CD14-positive monocyte (primary cell): Measurements from ENCODE around the gene DPP8. TPM values are rescaled to one million over a fixed set of nuclear protein-coding genes. Genes with fewer than 3 reads are reported as not detected.

ENCODE experiments used
- DNase-seq, 3 donors: peaks; one replicate each; pipeline ENCODE4 v3.0.0-alpha.2; 2011 to 2022
- H2AFZ ChIP-seq: 2 replicates; pipeline ENCODE4 v1.6.0; 2012; ENCODE audit warnings: mild to moderate bottlenecking, low read depth, low read length, inconsistent platforms; ENCODE audit not compliant: insufficient read depth, poor library complexity, severe bottlenecking
- H3K27ac ChIP-seq, 2 donors: 1 replicate in 1 of 2; 2 replicates in 1 of 2; pipeline ENCODE4 v1.5.1; 2012 to 2013; ENCODE audit warnings: low read length in 2 of 2, control low read depth in 1 of 2, inconsistent platforms in 1 of 2, low read depth in 1 of 2, mild to moderate bottlenecking in 1 of 2
- H3K27me3 ChIP-seq, 2 donors: one replicate each; pipeline versions ENCODE4 v1.6.0 to v1.6.1; 2011 to 2013; ENCODE audit warnings: low read length in 2 of 2; ENCODE audit not compliant: control insufficient read depth in 2 of 2, insufficient read depth in 2 of 2
- H3K36me3 ChIP-seq, 2 donors: replicated peaks in 1 of 2; 1 replicate in 1 of 2; 2 replicates in 1 of 2; pipeline versions ENCODE4 v1.5.1 to v1.6.1; 2012 to 2013; ENCODE audit warnings: low read length in 2 of 2, control low read depth in 1 of 2, inconsistent platforms in 1 of 2, mild to moderate bottlenecking in 1 of 2; ENCODE audit not compliant: insufficient read depth in 2 of 2, control insufficient read depth in 1 of 2
- H3K4me1 ChIP-seq, 2 donors: 1 replicate in 1 of 2; 2 replicates in 1 of 2; pipeline versions ENCODE4 v1.5.1 to v1.6.1; 2012 to 2013; ENCODE audit warnings: low read length in 2 of 2, control low read depth in 1 of 2, inconsistent platforms in 1 of 2, mild to moderate bottlenecking in 1 of 2, moderate library complexity in 1 of 2; ENCODE audit not compliant: insufficient read depth in 2 of 2, control insufficient read depth in 1 of 2
- H3K4me2 ChIP-seq: replicated peaks from 2 replicates; pipeline ENCODE3; 2012; ENCODE audit warnings: low read length, moderate library complexity, mild to moderate bottlenecking; ENCODE audit not compliant: poor library complexity, severe bottlenecking; ENCODE audit errors: extremely low read depth
- H3K4me3 ChIP-seq, 3 experiments: fragments of 200-600 bp in 1 of 3; sonication (generic) in 1 of 3; replicated peaks in 1 of 3; 1 replicate in 2 of 3; 2 replicates in 1 of 3; pipeline ENCODE4 v1.5.1; 2011 to 2013; ENCODE audit warnings: low read length in 3 of 3, mild to moderate bottlenecking in 3 of 3, control low read depth in 2 of 3, low read depth in 2 of 3, inconsistent platforms in 1 of 3, moderate library complexity in 1 of 3
- H3K79me2 ChIP-seq: 2 replicates; pipeline ENCODE4 v1.6.0; 2012; ENCODE audit warnings: mild to moderate bottlenecking, control low read depth, inconsistent platforms, low read length, moderate library complexity; ENCODE audit not compliant: insufficient read depth
- H3K9ac ChIP-seq: 2 replicates; pipeline ENCODE4 v1.6.0; 2017; ENCODE audit warnings: low read length, mild to moderate bottlenecking; ENCODE audit not compliant: insufficient read depth, poor library complexity, severe bottlenecking
- H3K9me3 ChIP-seq, 2 donors: replicated peaks in 1 of 2; 1 replicate in 1 of 2; 2 replicates in 1 of 2; pipeline versions ENCODE4 v1.5.1 to v1.6.1; 2012 to 2013; ENCODE audit warnings: low read length in 2 of 2, control low read depth in 1 of 2; ENCODE audit not compliant: control insufficient read depth in 1 of 2, insufficient read depth in 1 of 2
- H4K20me1 ChIP-seq: 2 replicates; pipeline ENCODE4 v1.6.0; 2012; ENCODE audit warnings: mild to moderate bottlenecking, low read length, control low read depth, moderate library complexity; ENCODE audit not compliant: insufficient read depth
- H3K27ac Mint-ChIP-seq, 7 donors: one replicate each; pipeline ENCODE4 v1.8.0; 2020; ENCODE audit warnings: mild to moderate bottlenecking in 7 of 7, mixed read lengths in 7 of 7, moderate library complexity in 6 of 7, inconsistent platforms in 2 of 7
- H3K27me3 Mint-ChIP-seq, 3 donors: one replicate each; pipeline ENCODE4 v1.8.0; 2021 to 2022; ENCODE audit warnings: low read depth in 3 of 3, mild to moderate bottlenecking in 3 of 3, mixed read lengths in 3 of 3, moderate library complexity in 3 of 3, inconsistent platforms in 1 of 3
- H3K36me3 Mint-ChIP-seq, 2 donors: one replicate each; pipeline ENCODE4 v1.8.0; 2020; ENCODE audit warnings: mixed read lengths in 2 of 2, inconsistent platforms in 1 of 2, mild to moderate bottlenecking in 1 of 2
- H3K4me1 Mint-ChIP-seq: one replicate; pipeline ENCODE4 v1.8.0; 2020; ENCODE audit warnings: mild to moderate bottlenecking, mixed read lengths
- H3K4me3 Mint-ChIP-seq, 2 donors: one replicate each; pipeline ENCODE4 v1.8.0; 2020; ENCODE audit warnings: mild to moderate bottlenecking in 2 of 2, mixed read lengths in 2 of 2, moderate library complexity in 1 of 2
- H3K9me3 Mint-ChIP-seq, 7 donors: one replicate each; pipeline ENCODE4 v1.8.0; 2020 to 2022; ENCODE audit warnings: mixed read lengths in 7 of 7, mild to moderate bottlenecking in 6 of 7, moderate library complexity in 6 of 7, inconsistent platforms in 2 of 7
- WGBS: methylation state at CpG from one replicate; pipeline ENCODE4 v1.1.5; 2013; ENCODE audit warnings: missing lambda C conversion rate; ENCODE audit not compliant: insufficient coverage; 5-methylcytosine and 5-hydroxymethylcytosine counted together
- intact Hi-C, 2 donors: fragments of 100-400 bp; cut with micrococcal nuclease; formaldehyde crosslinking; loops; one replicate each; pipeline versions ENCODE4 v1.15.0 to v1.15.1; 2023
- polyA plus RNA-seq, 3 donors: library from polyadenylated mRNA; depleted of rRNA in 1 of 3; unstranded in 2 of 3; stranded (reverse) in 1 of 3; fragments of 300-500 nt in 2 of 3; fragments of >200 nt in 1 of 3; fragmentation: Illumina TruSeq in 2 of 3; gene quantifications; 1 replicate in 2 of 3; 2 replicates in 1 of 3; pipeline ENCODE4 v1.2.3, GENCODE V29; 2012 to 2021
- TF ChIP-seq, protein P1 (sequence below): fragments of 200-600 bp; IDR thresholded peaks from one replicate; pipeline ENCODE4 v1.8.0; 2022; ENCODE audit warnings: antibody characterized with exemption, mild to moderate bottlenecking

The DPP8 gene
- polyA plus RNA-seq, 3 donors = 18.3 to 48.3 (median 38.7) TPM

DNA sequence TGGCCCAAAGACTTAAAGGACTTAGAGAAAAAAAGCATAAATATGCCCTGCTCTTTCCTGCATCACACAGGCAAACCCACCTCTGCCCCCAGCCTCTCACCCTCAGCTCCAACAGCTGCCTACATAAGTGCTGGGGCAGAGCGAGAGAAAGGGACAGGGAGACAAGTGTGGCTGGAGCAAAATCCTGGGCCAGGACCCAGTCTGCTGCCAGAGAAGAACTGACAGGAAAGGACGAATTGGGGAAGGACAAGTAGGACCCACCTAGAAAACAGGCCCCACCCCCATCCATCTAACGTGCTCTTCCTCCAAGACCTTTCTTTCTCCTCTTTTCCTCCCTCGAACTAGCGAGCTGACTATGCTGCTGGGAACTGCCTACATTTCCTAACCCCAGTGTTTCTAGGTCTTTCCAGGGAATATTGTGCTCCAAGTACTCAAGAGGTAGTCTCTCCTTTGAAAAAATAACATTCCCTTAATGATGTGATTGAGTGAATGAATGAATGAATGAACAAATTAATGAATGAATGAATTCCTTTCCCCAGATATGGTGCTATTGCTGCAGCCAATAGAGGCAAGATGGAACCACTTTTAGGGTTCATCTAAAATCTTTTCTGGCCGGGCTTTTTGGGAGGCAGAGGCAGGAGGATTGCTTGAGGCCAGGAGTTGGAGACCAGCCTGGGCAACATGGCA lies 113.2 kb downstream of the DPP8 start:
- H3K4me3 ChIP-seq = no peak overlapping the region
- DNase-seq = no peak
- 19% methylated on average over 2 of the region's 6 CpGs for WGBS
- H3K27ac ChIP-seq = no peak overlapping the region
- no peak overlapping the region for H3K9ac ChIP-seq
- no peaks in the 10 kb centered on the region for H3K9me3 ChIP-seq
- TF ChIP-seq, protein P1, sequence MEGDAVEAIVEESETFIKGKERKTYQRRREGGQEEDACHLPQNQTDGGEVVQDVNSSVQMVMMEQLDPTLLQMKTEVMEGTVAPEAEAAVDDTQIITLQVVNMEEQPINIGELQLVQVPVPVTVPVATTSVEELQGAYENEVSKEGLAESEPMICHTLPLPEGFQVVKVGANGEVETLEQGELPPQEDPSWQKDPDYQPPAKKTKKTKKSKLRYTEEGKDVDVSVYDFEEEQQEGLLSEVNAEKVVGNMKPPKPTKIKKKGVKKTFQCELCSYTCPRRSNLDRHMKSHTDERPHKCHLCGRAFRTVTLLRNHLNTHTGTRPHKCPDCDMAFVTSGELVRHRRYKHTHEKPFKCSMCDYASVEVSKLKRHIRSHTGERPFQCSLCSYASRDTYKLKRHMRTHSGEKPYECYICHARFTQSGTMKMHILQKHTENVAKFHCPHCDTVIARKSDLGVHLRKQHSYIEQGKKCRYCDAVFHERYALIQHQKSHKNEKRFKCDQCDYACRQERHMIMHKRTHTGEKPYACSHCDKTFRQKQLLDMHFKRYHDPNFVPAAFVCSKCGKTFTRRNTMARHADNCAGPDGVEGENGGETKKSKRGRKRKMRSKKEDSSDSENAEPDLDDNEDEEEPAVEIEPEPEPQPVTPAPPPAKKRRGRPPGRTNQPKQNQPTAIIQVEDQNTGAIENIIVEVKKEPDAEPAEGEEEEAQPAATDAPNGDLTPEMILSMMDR = no peak
- no peak overlapping the region for H2AFZ ChIP-seq
- H4K20me1 ChIP-seq = no peaks in the 10 kb centered on the region
- H3K4me3 Mint-ChIP-seq = no peak overlapping the region
- H3K4me2 ChIP-seq = no peak overlapping the region
- peaks cover 0 to 3% of the 10 kb centered on the region in 2 donors for H3K4me1 ChIP-seq
- H3K27ac Mint-ChIP-seq = no peak overlapping the region
- peaks cover 5% of the 10 kb centered on the region for H3K4me1 Mint-ChIP-seq
- H3K27me3 ChIP-seq = peaks cover under 1 to 3% of the 10 kb centered on the region in 2 donors
- H3K36me3 ChIP-seq = no peaks in the 10 kb centered on the region
- no peaks in the 10 kb centered on the region for H3K36me3 Mint-ChIP-seq
- intact Hi-C loops = no loop called here
- H3K9me3 Mint-ChIP-seq = no peaks in the 10 kb centered on the region
- peaks cover 13 to 19% (median 19%) of the 10 kb centered on the region in 3 donors for H3K27me3 Mint-ChIP-seq
- no peaks in the 10 kb centered on the region for H3K79me2 ChIP-seq

- H3K36me3 ChIP-seq = no peaks in the 10 kb centered on the region
- peaks cover 4 to 10% of the 10 kb centered on the region in 2 donors for H3K27me3 ChIP-seq
- Mint-ChIP-seq H3K4me3 (no peak overlapping the region), H3K36me3 (no peaks in the 10 kb centered on the region), H3K9me3 (peaks cover 0 to 2% (median 0%) of the 10 kb centered on the region in 7 donors), H3K4me1 (no peaks in the 10 kb centered on the region), H3K27ac (no peak overlapping the region), H3K27me3 (peaks cover 20 to 27% (median 24%) of the 10 kb centered on the region in 3 donors)
- intact Hi-C loops = no loop called here
- no peaks in the 10 kb centered on the region for H3K79me2 ChIP-seq
- no peak overlapping the region for H3K4me2 ChIP-seq
- no peak overlapping the region for H3K27ac ChIP-seq
- WGBS = 97% methylated on average over 2 of the region's 4 CpGs
- no peaks in the 10 kb centered on the region for H3K4me1 ChIP-seq
- H3K9me3 ChIP-seq = no peaks in the 10 kb centered on the region
- H2AFZ ChIP-seq = no peak overlapping the region
- TF ChIP-seq, protein P1 = no peak
- H3K9ac ChIP-seq = no peak overlapping the region
- H3K4me3 ChIP-seq = no peak overlapping the region
- no peaks in the 10 kb centered on the region for H4K20me1 ChIP-seq
- DNase-seq = no peak
Measured at GRCh38 chr15:65402961-65403360, 114.5 kb downstream of the DPP8 start.
